ENCODE measurements around the gene HRH4.
A peak's percentile ranks its signal among the peaks of the same experiment; 100 is the strongest.

HRH4 gene

DNA sequence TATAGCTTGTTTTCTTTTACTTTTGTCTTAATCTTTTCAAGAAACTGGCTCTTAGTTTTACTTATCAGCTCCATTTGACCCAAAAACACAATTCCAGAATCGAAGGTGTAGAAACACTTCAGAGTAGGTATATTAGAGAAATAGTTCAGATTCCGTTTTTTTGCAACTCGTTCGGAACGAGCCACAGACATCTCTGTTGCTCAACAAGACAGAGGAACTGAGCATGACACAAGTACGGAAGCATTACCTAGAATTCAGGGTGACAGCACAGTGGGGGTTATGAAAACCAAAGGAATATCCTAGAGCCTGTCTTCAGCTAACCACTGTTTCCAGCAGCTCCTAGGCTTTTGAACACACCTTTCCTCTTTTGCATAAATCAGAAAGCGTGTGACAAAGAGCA is 5.0 kb downstream of the HRH4 start:
- no peak for DNase-seq (ENCODE audit: low spot score)

GRCh38 chr18:24466771-24467170 is 6.3 kb downstream of the HRH4 start:
- no peak for DNase-seq (ENCODE audit: low spot score)

GRCh38 chr18:24470022-24470618 is 9.7 kb downstream of the HRH4 start:
- no peak for DNase-seq (ENCODE audit: low spot score)

GRCh38 chr18:24470805-24471204 is 10.4 kb downstream of the HRH4 start:
- no peak for DNase-seq (ENCODE audit: low spot score)

- no peak for DNase-seq (ENCODE audit: low spot score)
These were observed 12.2 kb downstream of the HRH4 start for GRCh38 chr18:24472591-24472990.

- no peak for DNase-seq (ENCODE audit: low spot score)
These were observed 14.0 kb downstream of the HRH4 start for GRCh38 chr18:24474406-24474805.

GRCh38 chr18:24475926-24476589 is 15.6 kb downstream of the HRH4 start:
- DNase-seq (ENCODE audit: low spot score) = no peak

DNA sequence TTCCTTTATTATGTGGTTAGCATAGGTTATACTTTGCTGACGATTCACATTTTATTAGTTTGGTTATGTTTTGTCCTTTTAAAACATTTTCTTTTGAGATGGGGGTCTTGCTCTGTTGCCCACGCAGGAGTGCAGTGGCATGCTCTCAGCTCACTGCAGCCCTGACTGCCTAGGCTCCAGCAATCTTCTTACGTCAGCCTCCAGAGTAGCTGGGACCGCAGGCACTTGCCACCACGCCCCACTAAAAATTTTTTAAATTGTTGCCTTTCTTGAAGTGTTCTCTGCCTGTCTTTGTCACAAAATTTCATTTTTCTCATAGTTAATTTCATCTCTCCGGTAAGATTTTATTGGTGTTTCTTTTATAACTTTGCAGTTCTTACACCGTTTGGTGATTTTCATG is 18.9 kb downstream of the HRH4 start:
- DNase-seq (ENCODE audit: low spot score) = no peak

DNA sequence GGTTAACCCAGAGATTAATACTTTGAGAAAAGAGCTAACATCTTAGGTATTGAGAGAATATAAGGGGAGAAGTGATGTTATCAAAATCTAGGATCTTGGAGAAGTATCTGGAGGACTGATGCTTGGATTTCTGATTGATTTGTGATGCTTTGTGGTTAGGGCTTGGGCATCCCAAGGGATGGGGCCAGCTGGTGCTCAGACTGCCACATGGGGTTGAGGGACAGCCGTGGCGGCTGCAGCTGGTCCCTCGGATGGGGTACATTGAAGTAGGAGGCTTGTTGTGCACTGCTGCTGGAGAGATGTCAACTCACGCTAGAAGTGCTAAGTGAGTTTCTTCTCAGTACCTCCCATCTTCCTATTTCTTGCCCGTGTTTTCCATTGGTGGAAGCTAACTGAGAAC is 22.4 kb downstream of the HRH4 start:
- no peak for DNase-seq (ENCODE audit: low spot score)

- no peak for DNase-seq (ENCODE audit: low spot score)
These were observed 25.2 kb downstream of the HRH4 start for GRCh38 chr18:24485681-24486080.

DNA sequence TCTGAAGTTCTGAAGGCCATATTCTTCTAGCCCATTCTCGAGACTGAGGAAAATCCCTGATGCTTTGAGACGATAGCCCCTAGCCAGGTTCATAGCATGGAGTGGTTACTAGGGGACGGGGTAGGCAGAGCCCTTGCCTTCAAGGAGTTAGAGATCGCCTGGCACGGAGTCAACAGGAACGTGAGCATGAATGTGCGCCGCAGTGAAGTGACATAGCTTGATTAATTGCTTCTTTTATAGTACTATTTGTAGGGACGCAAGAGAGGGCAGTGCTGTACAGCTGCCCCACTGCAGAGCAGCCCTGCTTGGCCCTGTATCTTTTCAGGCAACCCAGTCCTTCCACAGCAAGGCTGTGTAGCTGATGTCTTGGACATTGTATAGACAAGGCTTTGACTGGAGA is 26.2 kb downstream of the HRH4 start:
- DNase-seq (ENCODE audit: low spot score) = no peak

DNA sequence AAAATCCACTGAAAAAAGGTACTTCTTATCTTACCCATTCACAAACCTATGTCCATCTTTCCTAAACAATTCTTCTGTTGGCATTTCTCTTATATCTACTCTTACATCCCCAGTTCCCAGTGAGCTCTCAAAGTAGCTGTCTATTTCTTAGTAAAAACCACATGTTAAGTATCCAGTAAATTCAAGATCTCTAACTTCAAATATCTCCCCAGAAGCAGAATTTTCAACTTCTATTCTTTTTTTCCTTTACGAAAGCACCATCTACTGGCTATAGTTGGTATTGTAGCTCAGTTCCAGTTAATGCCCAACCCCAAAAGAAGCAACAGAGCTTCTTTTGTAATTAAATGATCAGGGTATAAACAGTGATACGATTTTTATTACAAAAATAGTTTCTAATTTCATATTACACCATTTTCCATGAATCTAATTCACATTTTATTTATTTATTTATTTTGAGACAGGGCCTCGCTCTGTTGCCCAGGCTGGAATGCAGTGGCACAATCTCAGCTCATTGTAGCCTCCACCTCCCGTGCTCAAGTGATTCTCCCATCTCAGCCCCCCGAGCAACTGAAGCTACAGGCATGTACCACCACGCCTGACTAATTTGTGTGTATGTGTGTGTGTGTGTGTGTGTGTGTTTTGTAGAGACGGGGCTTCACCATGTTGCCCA is 28.5 kb downstream of the HRH4 start:
- DNase-seq (ENCODE audit: low spot score) = peak; percentile 63

GRCh38 chr18:24490539-24490938 is 30.1 kb downstream of the HRH4 start:
- no peak for DNase-seq (ENCODE audit: low spot score)

DNA sequence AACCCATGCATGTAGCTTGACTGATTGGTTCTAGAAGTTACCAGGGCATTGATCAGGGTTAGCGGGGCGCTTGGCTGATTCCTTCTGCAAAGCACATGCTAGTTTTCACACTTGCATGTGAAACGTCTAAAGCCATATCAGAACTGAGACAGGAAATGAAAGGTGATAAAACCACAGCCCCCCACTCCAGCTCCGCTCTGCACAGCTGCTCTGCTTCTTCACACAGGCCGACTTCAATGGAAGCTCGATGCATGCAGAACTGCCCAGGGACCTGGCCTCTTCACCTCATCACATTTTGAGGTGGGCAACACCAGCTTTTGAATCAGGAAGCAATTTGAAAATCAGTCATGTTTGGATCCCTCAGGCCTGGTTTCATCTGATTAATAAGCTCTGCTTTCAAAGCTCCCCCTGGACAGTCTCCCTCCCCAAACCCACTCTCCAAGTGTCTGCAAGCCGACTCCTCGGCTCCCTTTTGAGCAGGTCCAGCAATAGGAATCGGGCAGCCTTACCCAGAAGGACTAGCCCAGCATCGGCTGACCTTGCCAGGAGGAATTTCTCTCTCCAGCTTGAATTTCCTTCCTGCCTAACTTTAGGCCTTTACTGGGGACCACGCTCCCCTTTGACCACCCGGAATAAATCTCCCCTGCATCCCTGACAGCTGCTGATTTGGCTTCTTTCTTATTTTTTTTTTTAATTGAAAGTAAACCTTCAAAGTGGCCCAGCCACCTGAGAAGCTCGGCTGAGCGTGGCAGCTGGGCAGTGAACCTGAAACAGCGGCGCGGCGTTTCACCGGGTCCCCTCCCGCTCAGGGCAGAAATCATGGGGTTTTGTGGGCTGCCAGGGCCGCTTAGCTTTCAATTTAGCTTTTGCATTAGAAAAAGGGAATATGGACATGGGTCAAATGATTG is 31.7 kb downstream of the HRH4 start:
- no peak for DNase-seq (ENCODE audit: low spot score)

- DNase-seq (ENCODE audit: low spot score) = no peak
These were observed 34.1 kb downstream of the HRH4 start for GRCh38 chr18:24494586-24494985.

DNA sequence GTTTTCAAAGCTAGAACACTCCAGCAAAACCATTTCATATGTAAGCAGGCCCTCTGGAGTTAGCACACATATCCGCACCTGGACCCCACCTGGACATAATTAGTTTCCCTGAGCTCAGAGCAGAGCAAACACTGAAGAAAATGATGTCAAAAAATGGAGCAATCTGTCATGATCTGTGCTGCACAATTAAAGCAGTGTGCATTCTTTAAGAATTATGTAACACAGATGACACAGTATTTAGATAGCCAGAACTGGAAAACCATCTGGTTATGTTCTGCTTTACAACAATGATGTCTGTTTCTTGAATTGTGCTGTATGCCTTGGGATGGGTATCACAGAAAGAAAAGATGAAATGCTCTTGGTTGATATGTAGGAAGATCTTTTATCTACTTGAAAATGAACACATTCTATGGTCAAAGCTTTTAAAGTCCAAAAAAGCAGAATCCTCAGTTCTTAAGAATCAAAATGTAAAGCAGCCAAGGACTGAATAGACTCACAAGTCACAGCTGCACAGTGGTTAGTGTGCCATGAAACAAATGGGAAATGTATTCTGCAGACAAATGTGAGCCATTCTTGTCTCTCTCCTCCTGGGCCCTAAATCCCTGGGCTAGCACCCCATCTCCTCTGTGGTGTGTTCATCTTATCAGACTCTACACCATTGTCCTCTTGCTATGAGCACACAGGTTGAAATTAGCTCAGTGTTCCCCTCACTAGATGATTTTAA is 36.8 kb downstream of the HRH4 start:
- peak; percentile 82 for DNase-seq (ENCODE audit: low spot score)

GRCh38 chr18:24499814-24500213 is 39.4 kb downstream of the HRH4 start:
- DNase-seq (ENCODE audit: low spot score) = peak; percentile 24

- peak; percentile 35 for DNase-seq (ENCODE audit: low spot score)
These were observed 39.8 kb downstream of the HRH4 start for GRCh38 chr18:24500217-24500616.

DNA sequence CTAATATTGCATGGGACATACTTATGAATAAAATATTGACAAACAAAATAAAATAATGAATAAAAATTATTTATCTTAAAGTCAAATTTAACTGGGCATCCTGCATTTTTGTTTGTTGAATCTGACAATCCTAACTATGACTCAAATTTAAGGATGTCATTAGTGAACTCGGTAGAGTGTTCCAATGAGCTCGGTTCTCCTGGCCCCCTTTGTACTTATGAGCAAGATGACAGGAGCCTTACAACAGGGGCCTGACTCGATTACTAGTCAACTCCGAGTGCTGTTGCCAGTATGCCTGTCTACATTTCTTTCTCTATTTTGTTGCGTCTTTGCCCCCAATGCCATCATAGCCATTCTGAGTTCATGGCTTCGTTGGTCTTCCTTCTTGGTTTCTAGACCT is 40.3 kb downstream of the HRH4 start:
- DNase-seq (ENCODE audit: low spot score) = no peak

DNA sequence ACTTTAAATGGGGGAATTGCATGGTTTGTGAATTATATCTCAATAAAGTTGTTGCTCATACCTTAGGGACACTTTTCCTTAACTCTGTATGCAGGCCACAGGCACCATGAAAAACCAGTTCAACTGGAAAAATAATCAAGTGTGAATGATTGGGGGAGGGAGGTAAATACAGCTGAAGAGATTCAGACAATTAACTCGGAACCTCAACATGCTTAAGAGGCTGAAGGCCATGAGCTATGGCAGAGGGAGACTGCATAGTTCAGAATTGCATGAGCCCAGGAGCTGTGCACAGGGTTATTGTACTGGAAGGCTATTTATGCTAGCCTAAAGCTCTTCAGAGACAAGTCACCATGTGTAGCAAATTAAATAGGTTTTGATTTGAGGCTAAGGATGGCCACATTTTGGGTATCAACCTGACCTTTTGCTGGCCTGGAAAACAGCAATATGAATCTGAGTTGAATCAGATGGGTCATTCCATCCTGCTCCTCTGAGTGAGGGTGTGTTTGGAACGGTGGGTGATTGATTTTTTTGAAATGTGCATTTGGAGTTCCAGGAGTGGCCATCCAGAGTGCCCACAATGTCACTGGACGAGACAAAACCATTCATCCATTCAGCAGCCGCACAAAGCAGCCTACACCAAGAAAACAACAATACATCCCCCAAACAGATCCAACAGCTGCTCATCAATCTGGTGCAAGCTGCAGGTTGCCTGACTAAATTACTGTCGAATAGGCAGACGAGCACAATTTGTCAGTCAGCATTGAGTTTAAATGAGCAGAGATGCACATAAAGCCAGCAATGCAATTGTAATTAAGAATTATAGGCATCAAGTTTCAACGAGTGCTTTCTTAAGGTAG is 42.5 kb downstream of the HRH4 start:
- peak; percentile 33 for DNase-seq (ENCODE audit: low spot score)

DNA sequence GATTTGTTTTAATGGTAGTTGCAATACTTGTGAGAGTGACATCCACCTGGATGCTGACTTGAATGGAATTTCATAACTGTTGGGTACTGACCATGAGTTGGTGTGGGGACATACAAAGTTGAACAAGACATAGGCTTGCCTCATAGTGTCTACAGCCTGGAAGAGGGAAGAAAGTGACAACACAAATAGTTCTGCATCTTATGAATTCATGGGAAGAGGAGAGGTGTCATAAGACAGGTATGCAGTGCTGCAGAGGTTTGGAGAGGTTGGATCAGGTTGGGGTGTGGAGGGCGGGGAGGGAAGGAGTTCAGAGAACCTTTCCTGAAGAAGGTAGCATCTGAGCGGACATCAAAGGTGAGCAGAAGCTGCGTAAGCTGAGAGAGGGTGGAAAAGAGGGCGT is 44.0 kb downstream of the HRH4 start:
- no peak for DNase-seq (ENCODE audit: low spot score)
